Ishikawa (cell line): ENCODE results near the gene TTC16.

Experiments
- CEBPB ChIP-seq: IDR thresholded peaks from 2 replicates; pipeline ENCODE4 v1.6.1; 2012
- CREB1 ChIP-seq: IDR thresholded peaks from 2 replicates; pipeline ENCODE4 v1.6.1; 2012; ENCODE audit warnings: low read depth
- EGR1 ChIP-seq: IDR thresholded peaks from 2 replicates; pipeline ENCODE4 v1.6.1; 2012
- EP300 ChIP-seq: IDR thresholded peaks from 2 replicates; pipeline ENCODE4 v1.6.1; 2012; ENCODE audit warnings: borderline replicate concordance
- FOXM1 ChIP-seq: IDR thresholded peaks from 2 replicates; pipeline ENCODE4 v1.6.1; 2012; ENCODE audit warnings: low read depth, borderline replicate concordance
- MAX ChIP-seq: IDR thresholded peaks from 2 replicates; pipeline ENCODE4 v1.6.1; 2012
- NFIC ChIP-seq: IDR thresholded peaks from 2 replicates; pipeline ENCODE4 v1.6.1; 2012
- RAD21 ChIP-seq: IDR thresholded peaks from 2 replicates; pipeline ENCODE4 v1.6.1; 2012; ENCODE audit warnings: low read depth
- REST ChIP-seq: IDR thresholded peaks from 2 replicates; pipeline ENCODE4 v1.6.1; 2012; ENCODE audit warnings: low read depth, mild to moderate bottlenecking
- TAF1 ChIP-seq: IDR thresholded peaks from 2 replicates; pipeline ENCODE4 v1.6.1; 2012; ENCODE audit warnings: low read depth, mild to moderate bottlenecking
- TCF12 ChIP-seq: IDR thresholded peaks from 2 replicates; pipeline ENCODE4 v1.6.1; 2012; ENCODE audit warnings: low read depth
- TEAD4 ChIP-seq: IDR thresholded peaks from 2 replicates; pipeline ENCODE4 v1.6.1; 2012
- USF1 ChIP-seq: IDR thresholded peaks from 2 replicates; pipeline ENCODE4 v1.6.1; 2012
- YY1 ChIP-seq: IDR thresholded peaks from 2 replicates; pipeline ENCODE4 v1.6.1; 2012; ENCODE audit warnings: low read depth
- ZBTB7A ChIP-seq: IDR thresholded peaks from 2 replicates; pipeline ENCODE4 v1.6.1; 2012; ENCODE audit warnings: low read depth

TTC16 gene

GRCh38 chr9:127761491-127761956 lies 45.6 kb downstream of the TTC16 start:
- TF ChIP-seq FOXM1 = no peak
- TF ChIP-seq RAD21 = no peak
- no peak for TF ChIP-seq CEBPB
- no peak for TF ChIP-seq NFIC
- no peak for TF ChIP-seq TAF1
- TF ChIP-seq MAX = no peak
- no peak for TF ChIP-seq ZBTB7A
- no peak for TF ChIP-seq YY1
- TF ChIP-seq CREB1 = no peak

- TF ChIP-seq FOXM1 (no peak), NFIC (no peak), TAF1 (no peak), CEBPB (no peak), CREB1 (no peak), ZBTB7A (no peak), YY1 (no peak), RAD21 (no peak), EGR1 (no peak), REST (no peak), TEAD4 (no peak), MAX (no peak), USF1 (no peak), TCF12 (no peak), EP300 (no peak)
These were observed 46.3 kb downstream of the TTC16 start for GRCh38 chr9:127762111-127762676.

GRCh38 chr9:127763918-127764384 lies 48.1 kb downstream of the TTC16 start:
- TF ChIP-seq RAD21 = peak; percentile 55
- no peak for TF ChIP-seq YY1
- no peak for TF ChIP-seq EGR1

GRCh38 chr9:127765418-127765817 lies 49.5 kb downstream of the TTC16 start:
- TF ChIP-seq USF1 (no peak), MAX (no peak), TEAD4 (no peak), EGR1 (no peak), CEBPB (no peak), TCF12 (no peak), ZBTB7A (no peak), RAD21 (no peak), REST (no peak), NFIC (no peak), YY1 (no peak), FOXM1 (no peak), EP300 (no peak), TAF1 (no peak), CREB1 (no peak)

- TF ChIP-seq EGR1 = no peak
- TF ChIP-seq NFIC = no peak
- no peak for TF ChIP-seq CREB1
- no peak for TF ChIP-seq EP300
- no peak for TF ChIP-seq FOXM1
- TF ChIP-seq TCF12 = no peak
- no peak for TF ChIP-seq CEBPB
These were observed 51.5 kb downstream of the TTC16 start for GRCh38 chr9:127767410-127767809.

GRCh38 chr9:127767909-127768331 lies 52.0 kb downstream of the TTC16 start:
- TF ChIP-seq REST (no peak), ZBTB7A (no peak), CEBPB (no peak), RAD21 (no peak), NFIC (no peak)
